NCI-H526 (cell line): ENCODE measurements around the gene CRELD2.

Source experiments
- DNase-seq, 2 experiments: peaks; one replicate each; lab custom pipeline; 2025; lab: John Stamatoyannopoulos, UW

The CRELD2 gene, protein sequence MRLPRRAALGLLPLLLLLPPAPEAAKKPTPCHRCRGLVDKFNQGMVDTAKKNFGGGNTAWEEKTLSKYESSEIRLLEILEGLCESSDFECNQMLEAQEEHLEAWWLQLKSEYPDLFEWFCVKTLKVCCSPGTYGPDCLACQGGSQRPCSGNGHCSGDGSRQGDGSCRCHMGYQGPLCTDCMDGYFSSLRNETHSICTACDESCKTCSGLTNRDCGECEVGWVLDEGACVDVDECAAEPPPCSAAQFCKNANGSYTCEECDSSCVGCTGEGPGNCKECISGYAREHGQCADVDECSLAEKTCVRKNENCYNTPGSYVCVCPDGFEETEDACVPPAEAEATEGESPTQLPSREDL

DNA sequence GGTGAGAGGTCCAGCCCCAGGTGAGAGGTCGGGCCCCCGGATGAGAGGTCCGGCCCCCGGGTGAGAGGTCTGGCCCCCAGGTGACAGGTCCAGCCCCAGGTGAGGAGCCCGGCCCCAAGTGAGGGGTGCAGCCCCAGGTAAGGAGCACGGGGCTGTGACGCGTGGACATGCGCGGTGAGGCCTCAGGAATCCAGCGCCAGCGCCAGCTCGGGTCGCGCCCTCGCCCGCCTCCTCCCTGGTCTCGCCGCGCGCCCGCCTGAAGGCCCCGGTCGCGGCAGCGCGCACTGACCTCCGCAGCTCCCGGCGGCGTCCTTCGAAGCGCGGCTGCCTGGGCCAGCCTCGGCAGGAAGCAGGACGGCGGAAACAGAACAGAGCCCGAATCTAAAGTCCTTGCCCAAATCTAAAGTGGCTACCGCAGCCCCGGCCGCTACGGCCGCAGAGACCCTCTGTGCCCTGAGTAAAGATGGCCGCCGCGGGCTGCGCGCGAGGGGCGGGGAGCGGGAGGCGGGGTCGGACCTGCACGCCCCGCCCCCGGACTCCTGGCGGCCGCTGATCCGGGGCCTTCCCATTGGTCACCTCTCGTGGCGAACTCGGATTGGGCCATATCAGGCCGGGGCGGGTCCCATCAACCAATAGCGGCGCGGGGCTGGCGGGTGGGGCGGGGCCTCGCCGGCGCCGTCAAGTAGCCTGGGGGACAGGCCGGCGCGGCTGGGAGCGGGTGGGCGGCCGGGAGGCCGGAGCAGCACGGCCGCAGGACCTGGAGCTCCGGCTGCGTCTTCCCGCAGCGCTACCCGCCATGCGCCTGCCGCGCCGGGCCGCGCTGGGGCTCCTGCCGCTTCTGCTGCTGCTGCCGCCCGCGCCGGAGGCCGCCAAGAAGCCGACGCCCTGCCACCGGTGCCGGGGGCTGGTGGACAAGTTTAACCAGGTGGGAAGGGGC lies at the start of gene CRELD2, which contains the start of gene ALG12:
TSS of gene CRELD2 (plus strand) at position 661 of the 937 bp plus-strand sequence. CDS start at position 797, 136 bp downstream.
TSS of gene ALG12 (minus strand) at position 465 of the 937 bp plus-strand sequence. CDS start 4,673 bp downstream, outside the sequence.
- DNase-seq: peak; percentile 79 to 95

DNA sequence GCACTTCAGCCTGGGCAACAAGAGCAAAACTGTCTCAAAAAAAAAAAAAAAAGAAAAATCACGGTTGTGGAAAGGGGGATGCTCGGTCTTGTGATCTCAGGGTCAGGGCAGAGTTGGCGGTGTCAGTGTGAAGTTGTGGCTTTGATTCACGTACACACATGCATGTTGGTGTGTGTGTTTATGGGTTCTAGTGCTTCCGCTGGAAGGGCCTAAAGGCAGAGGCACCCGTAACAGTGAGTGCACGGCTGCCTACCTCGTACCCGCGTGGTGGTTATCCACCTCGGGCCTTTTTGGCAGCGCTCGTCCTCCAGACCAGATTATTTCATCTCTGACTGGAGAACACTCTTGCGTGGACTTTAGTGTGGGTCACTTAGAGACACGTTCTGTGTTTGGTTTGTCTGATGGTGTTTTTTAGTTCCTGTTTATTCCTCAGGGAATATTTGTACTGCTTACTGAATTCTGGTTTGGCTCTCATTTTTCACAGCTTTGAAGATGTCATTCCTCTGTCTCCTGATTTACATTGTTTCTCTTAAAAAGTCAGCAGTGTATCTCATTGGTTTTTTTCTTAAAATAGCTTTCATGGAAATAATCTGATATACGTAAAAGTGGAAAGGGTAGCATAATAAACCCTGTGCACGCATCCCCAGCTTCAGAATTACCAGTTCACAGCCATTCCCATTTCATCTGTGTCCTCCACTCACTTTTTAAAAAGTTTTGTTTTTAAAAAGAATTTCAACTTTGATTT lies 49.2 kb upstream of the CRELD2 start:
- DNase-seq: no peak

DNA sequence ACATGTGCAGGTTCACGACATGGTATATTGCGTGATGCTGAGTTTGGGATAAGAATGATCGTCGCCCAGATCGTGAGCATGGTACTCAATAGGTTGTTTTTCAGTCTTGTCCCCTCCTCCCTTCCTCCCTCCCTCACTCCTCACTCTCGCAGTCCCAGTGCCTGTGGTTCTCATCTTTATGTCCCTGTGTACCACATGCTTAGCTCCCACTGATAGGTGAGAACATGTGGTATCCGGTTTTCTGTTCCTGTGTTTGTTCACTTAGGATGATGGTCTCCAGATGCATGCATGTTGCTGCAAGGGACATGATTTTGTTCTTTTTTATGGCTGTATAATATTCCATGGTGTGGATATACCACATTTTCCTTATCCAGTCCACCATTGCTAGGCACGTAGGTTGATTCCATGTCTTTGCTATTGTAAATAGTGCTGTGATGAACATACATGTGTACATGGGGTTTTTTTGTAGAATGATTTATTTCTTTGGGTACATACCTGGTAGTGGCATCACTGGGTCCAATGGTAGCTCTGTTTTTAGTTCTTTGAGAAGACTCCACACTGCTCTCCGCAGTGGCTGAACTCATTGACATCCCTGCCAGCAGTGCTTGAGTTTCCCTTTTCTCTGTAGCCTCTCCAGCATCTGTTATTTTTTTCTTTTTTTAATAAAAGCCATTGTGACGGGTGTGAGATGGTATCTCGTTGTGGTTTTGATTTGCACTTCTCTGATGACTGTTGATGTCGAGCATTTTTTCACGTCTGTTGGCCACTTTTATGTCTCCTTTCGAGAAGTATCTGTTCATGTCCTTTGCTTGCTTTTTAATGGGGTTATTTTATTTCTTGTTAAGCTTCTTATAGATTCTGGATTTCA lies 48.4 kb upstream of the CRELD2 start:
- no peak for DNase-seq

- DNase-seq: no peak
Measured at GRCh38 chr22:49871482-49871881, 47.0 kb upstream of the CRELD2 start.

DNA sequence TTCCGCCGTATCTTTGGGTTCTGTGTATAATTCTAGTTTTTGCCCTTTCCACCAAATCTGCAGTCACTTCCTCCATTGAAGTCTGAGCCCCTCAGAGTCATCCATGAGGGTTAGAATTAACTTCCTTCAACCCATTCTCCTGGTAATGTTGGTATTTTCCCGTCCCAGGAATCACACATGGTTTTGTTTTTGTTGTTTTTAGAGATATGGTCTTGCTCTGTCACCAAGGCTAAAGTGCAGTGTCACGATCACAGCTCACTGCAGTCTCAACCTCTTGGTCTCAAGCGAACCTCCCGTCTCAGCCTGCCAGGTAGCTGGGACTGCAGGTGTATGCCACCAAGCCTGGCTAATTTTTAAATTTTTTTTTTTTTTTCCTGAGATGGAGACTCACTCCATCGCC lies 46.1 kb upstream of the CRELD2 start:
- no peak for DNase-seq

DNA sequence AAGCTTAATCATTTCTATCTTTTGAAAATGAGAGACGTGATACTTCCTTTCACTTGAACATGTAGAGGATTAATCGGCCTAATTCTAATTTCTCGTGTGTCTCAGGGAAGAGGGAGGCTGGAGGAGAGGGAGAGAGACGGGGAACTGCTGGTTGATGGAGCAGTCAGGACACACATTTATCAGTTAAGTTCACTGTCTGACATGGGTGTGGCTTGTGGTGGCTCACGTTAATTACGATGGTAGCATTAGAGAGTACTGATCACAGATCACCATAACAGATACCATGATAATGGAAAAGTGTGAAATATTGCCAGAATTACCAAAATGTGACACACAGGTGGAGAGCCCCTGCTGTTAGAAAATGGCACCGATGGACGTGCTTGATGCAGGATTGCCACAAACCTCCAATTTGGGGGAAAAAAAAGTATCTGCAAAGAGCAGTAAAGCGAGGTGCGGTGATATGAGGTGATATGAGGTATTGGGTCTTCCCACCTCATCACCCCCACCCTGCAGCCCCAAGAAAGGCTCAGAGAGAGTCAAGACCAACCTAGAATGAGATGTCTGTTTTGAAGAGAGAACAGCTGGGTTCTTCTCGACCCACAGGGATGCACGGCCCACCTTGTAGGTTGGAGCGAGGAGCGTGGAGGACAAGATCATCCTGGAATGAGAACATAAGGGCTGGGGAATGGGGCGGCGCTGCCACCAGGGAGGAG lies 45.0 kb upstream of the CRELD2 start:
- no peak for DNase-seq

GRCh38 chr22:49877642-49878041 lies 40.8 kb upstream of the CRELD2 start:
- no peak for DNase-seq

DNA sequence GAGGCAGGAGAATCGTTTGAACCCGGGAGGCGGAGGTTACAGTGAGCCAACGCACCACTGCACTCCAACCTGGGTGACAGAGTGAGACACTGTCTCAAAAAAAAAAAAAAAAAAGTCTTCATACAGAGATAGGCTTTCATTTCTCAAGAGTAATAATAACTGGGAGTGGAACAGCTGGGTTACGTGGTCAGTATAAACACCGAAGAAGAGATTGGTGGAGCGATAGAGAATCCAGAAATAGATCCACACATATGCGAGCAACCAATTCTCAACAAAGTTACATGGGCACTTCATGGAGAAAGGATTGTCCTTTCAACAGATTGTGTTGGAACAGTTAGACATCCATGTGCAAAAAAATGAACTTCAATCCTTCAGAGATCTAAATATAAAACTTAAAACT lies 40.2 kb upstream of the CRELD2 start:
- no peak for DNase-seq

DNA sequence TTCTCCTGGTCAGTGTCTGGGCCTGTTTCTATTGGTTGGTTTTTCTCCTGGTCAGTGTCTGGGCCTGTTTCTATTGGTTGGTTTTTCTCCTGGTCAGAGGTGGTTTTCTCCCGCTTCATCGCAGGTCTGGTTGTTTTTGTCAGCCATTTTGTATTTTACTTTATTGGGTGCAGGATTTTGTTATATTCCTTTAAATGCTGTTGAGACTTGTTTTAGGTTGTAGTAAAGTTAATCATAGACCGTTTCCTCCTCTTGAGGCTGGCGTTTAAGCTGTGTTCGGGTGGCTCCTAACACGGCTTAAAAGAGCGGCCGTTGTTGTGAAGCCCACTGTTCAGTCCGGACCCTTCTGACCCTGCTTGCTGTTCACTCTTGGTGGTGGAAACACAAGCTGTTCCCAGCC lies 38.6 kb upstream of the CRELD2 start:
- no peak for DNase-seq

DNA sequence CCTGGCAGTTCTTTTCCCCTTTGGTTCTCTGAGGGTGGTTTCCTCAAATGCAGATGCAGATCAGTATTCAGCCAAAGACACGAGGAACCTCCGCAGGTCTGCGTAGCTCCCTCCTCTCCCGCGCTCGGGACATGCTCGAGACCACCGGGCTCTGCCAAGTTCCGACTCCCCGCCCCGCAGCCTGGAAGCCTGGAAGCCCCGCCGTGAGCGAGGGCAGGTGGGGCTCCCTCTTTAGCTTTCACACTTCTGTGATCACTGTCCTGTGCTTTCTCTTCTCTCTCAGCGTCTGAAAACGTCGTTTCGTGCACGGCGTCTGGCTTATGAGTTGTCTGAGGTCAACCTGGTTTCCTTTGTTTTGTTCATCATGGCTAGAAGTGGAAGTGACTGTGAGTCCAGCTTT lies 38.2 kb upstream of the CRELD2 start:
- DNase-seq: no peak

DNA sequence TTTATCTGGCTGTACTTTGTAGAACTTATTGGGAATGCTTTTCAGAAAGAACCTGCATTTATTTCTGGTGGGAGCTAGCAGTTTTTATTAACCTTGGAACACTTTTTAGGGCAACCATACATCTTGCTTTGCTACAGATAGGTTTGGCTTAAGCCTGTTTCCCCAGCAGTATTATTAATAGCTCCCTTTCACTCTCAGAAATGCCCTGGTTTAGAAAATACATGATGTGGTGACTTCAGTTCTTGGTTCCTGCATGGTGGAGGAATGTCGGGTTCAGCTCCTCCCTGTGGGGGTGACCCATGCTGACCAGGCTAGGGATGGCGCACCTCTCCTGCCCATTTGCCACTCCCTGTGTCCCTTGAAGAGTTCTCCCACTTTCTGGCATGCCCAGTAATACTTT lies 36.6 kb upstream of the CRELD2 start:
- no peak for DNase-seq

DNA sequence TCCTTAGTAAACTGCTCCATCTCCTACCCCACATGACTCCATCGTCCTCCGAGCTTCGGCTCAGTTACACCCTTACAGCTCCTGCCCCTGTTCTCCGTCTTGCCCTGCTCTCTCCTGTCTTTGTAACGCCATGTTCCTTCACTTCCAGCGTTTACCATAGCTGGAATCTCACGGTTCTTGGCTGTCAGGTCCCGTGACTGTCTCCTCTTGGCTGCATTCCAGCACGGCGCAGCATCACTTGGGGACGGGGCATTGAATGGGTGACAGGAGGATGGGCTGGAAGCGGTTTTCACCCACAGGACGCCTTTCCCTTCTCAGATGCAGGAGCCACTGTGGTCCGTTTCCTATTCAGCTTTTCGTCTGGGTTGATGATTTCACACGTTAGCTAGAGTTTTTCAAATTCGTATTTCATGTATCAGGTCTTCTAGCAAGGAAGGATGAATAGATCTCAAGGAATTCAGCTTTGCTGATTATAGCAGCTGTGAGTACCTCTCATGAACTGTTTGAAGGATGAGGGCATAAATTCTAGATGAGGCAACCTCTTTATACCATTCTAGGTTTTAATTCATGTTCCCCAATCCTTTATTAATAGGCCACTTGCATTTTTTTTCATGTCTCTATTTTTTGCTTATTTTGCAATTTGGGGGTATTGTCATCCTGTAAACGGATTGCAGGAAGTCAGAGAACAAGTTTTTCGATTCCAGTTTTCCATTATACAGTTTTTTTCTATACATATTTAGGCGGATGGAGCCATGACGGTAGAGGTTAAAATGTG lies 35.7 kb upstream of the CRELD2 start:
- no peak for DNase-seq

- DNase-seq: no peak
Measured at GRCh38 chr22:49883294-49883640, 35.2 kb upstream of the CRELD2 start.

DNA sequence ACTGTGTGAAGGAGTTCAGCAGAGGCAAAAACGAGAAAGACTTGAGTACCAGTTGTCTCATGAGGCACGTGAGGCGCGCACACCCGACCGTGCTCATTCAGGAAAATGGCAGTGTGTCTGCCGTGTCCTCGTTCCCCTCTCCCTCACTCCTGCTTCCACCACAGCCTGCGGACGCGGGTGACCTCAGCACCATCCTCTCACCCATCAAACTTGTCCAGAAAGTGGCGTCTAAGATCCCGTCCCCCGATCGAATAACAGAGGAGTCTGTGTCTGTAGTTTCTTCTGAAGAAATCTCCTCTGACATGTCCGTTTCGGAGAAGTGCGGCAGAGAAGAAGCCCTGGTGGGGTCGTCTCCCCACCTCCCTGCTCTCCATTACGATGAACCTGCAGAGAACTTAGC lies 34.4 kb upstream of the CRELD2 start:
- DNase-seq: no peak

- DNase-seq: no peak
Measured at GRCh38 chr22:49884503-49885260, 33.8 kb upstream of the CRELD2 start.

DNA sequence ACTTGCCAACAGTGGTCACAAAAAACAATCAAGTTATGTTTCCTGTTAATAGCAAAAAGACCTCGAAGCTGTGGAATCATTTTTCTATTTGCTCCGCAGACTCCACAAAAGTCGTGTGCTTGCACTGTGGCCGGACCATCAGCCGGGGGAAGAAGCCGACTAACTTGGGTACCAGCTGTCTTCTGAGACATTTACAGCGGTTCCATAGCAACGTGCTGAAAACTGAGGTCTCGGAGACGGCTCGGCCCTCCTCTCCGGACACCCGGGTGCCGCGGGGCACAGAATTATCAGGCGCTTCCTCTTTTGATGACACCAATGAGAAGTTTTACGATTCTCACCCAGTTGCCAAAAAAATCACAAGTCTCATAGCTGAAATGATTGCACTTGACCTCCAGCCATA lies 33.2 kb upstream of the CRELD2 start:
- no peak for DNase-seq

- DNase-seq: no peak
Measured at GRCh38 chr22:49885881-49886280, 32.6 kb upstream of the CRELD2 start.

DNA sequence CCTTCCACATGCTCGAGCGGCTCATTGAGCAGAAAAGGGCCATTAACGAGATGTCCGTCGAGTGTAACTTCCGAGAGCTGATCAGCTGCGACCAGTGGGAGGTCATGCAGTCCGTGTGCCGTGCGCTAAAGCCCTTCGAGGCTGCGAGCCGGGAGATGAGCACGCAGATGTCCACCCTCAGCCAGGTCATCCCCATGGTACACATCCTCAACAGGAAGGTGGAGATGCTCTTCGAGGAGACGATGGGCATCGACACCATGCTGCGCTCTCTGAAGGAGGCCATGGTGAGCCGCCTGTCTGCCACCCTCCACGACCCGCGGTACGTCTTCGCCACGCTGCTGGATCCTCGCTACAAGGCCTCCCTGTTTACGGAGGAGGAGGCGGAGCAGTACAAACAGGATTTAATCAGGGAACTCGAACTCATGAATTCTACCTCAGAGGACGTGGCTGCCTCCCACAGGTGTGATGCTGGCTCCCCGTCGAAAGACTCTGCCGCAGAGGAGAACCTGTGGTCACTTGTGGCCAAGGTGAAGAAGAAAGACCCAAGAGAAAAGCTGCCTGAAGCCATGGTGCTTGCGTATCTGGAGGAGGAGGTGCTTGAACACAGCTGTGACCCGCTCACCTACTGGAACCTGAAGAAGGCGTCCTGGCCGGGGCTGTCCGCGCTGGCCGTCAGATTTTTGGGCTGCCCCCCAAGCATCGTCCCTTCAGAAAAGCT lies 31.9 kb upstream of the CRELD2 start:
- no peak for DNase-seq

DNA sequence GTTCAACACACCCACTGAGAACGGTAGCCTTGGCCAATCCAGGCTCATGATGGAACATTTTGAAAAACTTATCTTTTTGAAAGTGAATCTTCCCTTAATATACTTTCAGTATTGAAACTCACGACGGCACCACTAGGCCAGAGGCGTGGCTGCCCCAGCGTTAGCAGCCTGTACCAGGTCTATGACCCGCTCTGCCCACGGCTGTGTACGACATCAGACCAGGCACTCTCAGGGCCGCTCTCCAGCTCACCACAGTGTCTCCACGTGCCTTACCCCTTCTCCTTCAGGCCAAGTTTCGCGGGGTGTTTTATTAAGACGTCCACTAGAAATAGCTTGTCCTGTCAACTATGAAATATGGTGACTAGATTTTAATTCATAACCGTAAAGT lies 31.4 kb upstream of the CRELD2 start:
- DNase-seq: no peak
